K562 (cell line): Measurements from ENCODE around the gene ATOH8. TPM values are rescaled to one million over a fixed set of nuclear protein-coding genes. Genes with fewer than 3 reads are reported as not detected.
A peak's percentile ranks its signal among the peaks of the same experiment; 100 is the strongest.

Experiments used
- FOSL1 ChIP-seq: fragments of 200-800 bp; sonication (Bioruptor generic); conservative IDR thresholded peaks from 2 replicates; pipeline ENCODE4 v1.6.1; 2016; ENCODE audit warnings: missing genetic modification characterization, missing compliant biosample characterization
- HMGN3 ChIP-seq: IDR thresholded peaks from 2 replicates; pipeline ENCODE4 v1.6.1; 2011; ENCODE audit warnings: borderline replicate concordance, low read depth, mild to moderate bottlenecking, mixed read lengths, low read length; ENCODE audit not compliant: insufficient read length; ENCODE audit errors: extremely low read depth
- NFRKB ChIP-seq: fragments of 450-650 bp; IDR thresholded peaks from 2 replicates; pipeline ENCODE4 v1.6.1; 2016; ENCODE audit warnings: low read depth
- POLR2AphosphoS2 ChIP-seq: IDR thresholded peaks from 2 replicates; pipeline ENCODE4 v1.6.1; 2012; ENCODE audit warnings: low read length, improper control_type of control experiment
- ZFP30 ChIP-seq: fragments of 250-450 bp; sonication (Bioruptor Pico); IDR thresholded peaks from 2 replicates; pipeline ENCODE4 v1.8.0; 2022; ENCODE audit warnings: moderate library complexity, mild to moderate bottlenecking, inconsistent platforms, borderline replicate concordance
- polyA plus RNA-seq, 8 experiments: library from polyadenylated mRNA; depleted of rRNA in 4 of 8; stranded (reverse) in 5 of 8; unstranded in 3 of 8; fragments of >200 nt; fragmentation: Nextera tagmentation in 2 of 8; fragmentation: Illumina TruSeq in 1 of 8; extraction: Ambion mirVana in 2 of 8; extraction: Trizol in 1 of 8; gene quantifications; 2 replicates each; pipeline versions ENCODE4 v1.2.1 to v1.2.3, GENCODE V29; 2011 to 2014; ENCODE audit warnings: inconsistent platforms in 1 of 8, missing spikeins in 1 of 8
- total RNA-seq, 7 experiments: library from RNA; depleted of rRNA in 6 of 7; stranded (reverse); fragments of >200 nt in 6 of 7; fragmentation: Illumina TruSeq in 2 of 7; extraction: Trizol in 2 of 7; gene quantifications; 2 replicates each; pipeline versions ENCODE4 v1.2.1 to v1.2.3, GENCODE V29; 2011 to 2021; ENCODE audit warnings: low replicate concordance in 1 of 7
- TF ChIP-seq, protein P1 (sequence below), 2 experiments: fragments of 450-650 bp; IDR thresholded peaks; 2 replicates each; pipeline ENCODE4 v1.6.1; 2016
- TF ChIP-seq, protein P2 (sequence below): IDR thresholded peaks from 2 replicates; pipeline ENCODE4 v1.6.1; 2011; ENCODE audit warnings: borderline replicate concordance, low read depth, mild to moderate bottlenecking, moderate library complexity, low read length; ENCODE audit not compliant: insufficient read depth, poor library complexity, severe bottlenecking
- TF ChIP-seq, protein P3 (sequence below), 2 experiments: fragments of 450-650 bp in 1 of 2; sonication (generic) in 1 of 2; formaldehyde crosslinking in 1 of 2; IDR thresholded peaks in 1 of 2; conservative IDR thresholded peaks in 1 of 2; 2 replicates each; pipeline versions ENCODE4 v1.6.1 to v1.8.1; 2016 to 2023; ENCODE audit warnings: mild to moderate bottlenecking in 2 of 2, moderate library complexity in 2 of 2, inconsistent platforms in 1 of 2, missing genetic modification reagents in 1 of 2
- TF ChIP-seq, protein P4 (sequence below): fragments of 450-650 bp; IDR thresholded peaks from 2 replicates; pipeline ENCODE4 v1.7.1; 2018; ENCODE audit warnings: mild to moderate bottlenecking, low read depth; ENCODE audit not compliant: partially characterized antibody
- TF ChIP-seq, protein P5 (sequence below), 2 experiments: fragments of 450-650 bp; IDR thresholded peaks; 2 replicates each; pipeline ENCODE4 v1.6.1; 2016; ENCODE audit warnings: mild to moderate bottlenecking in 2 of 2, borderline replicate concordance in 1 of 2, low read depth in 1 of 2, moderate library complexity in 1 of 2

Gene ATOH8
- total and polyA plus RNA-seq, 9 of the 15 experiments (the other 6 are each of a cell fraction or from before 2014, with no cell fraction given): not detected

DNA sequence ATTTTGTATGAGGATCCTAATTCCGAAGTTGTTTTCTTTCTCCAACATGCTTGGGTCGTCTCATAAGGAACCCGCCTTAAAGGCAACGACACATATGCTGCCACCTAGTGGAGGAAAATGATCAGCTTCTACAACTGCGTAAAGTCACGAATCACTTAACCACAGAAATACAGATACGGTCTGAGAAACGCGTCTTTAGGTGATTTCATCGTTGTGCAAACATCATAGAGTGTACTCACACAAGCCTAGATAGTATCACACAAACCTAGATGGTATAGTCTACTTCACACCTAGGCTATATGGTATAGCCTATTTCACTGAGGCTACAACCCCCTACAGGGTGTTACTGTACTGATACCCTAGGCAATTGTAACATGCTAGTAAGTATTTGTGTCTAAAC, 46.5 kb upstream of the ATOH8 start (continued):
- TF ChIP-seq, protein P1, sequence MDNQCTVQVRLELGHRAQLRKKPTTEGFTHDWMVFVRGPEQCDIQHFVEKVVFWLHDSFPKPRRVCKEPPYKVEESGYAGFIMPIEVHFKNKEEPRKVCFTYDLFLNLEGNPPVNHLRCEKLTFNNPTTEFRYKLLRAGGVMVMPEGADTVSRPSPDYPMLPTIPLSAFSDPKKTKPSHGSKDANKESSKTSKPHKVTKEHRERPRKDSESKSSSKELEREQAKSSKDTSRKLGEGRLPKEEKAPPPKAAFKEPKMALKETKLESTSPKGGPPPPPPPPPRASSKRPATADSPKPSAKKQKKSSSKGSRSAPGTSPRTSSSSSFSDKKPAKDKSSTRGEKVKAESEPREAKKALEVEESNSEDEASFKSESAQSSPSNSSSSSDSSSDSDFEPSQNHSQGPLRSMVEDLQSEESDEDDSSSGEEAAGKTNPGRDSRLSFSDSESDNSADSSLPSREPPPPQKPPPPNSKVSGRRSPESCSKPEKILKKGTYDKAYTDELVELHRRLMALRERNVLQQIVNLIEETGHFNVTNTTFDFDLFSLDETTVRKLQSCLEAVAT (IDR thresholded peaks at IDR 0.05): peak in 1 of 2 experiments; percentile 71; a peak in 1 of 4 replicates
- TF ChIP-seq, protein P2, sequence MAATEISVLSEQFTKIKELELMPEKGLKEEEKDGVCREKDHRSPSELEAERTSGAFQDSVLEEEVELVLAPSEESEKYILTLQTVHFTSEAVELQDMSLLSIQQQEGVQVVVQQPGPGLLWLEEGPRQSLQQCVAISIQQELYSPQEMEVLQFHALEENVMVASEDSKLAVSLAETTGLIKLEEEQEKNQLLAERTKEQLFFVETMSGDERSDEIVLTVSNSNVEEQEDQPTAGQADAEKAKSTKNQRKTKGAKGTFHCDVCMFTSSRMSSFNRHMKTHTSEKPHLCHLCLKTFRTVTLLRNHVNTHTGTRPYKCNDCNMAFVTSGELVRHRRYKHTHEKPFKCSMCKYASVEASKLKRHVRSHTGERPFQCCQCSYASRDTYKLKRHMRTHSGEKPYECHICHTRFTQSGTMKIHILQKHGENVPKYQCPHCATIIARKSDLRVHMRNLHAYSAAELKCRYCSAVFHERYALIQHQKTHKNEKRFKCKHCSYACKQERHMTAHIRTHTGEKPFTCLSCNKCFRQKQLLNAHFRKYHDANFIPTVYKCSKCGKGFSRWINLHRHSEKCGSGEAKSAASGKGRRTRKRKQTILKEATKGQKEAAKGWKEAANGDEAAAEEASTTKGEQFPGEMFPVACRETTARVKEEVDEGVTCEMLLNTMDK: peak; percentile 27
- TF ChIP-seq, protein P3, sequence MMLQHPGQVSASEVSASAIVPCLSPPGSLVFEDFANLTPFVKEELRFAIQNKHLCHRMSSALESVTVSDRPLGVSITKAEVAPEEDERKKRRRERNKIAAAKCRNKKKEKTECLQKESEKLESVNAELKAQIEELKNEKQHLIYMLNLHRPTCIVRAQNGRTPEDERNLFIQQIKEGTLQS (IDR thresholded peaks at IDR 0.05): peak; percentile 63
- TF ChIP-seq, protein P3 (CRISPR knock-in tag; conservative IDR thresholded peaks at IDR 0.05): no peak
- TF ChIP-seq ZFP30 (CRISPR knock-in tag) (no peak), POLR2AphosphoS2 (no peak), NFRKB (no peak), FOSL1 (tag) (peak; percentile 55), HMGN3 (no peak)
- TF ChIP-seq, protein P4, sequence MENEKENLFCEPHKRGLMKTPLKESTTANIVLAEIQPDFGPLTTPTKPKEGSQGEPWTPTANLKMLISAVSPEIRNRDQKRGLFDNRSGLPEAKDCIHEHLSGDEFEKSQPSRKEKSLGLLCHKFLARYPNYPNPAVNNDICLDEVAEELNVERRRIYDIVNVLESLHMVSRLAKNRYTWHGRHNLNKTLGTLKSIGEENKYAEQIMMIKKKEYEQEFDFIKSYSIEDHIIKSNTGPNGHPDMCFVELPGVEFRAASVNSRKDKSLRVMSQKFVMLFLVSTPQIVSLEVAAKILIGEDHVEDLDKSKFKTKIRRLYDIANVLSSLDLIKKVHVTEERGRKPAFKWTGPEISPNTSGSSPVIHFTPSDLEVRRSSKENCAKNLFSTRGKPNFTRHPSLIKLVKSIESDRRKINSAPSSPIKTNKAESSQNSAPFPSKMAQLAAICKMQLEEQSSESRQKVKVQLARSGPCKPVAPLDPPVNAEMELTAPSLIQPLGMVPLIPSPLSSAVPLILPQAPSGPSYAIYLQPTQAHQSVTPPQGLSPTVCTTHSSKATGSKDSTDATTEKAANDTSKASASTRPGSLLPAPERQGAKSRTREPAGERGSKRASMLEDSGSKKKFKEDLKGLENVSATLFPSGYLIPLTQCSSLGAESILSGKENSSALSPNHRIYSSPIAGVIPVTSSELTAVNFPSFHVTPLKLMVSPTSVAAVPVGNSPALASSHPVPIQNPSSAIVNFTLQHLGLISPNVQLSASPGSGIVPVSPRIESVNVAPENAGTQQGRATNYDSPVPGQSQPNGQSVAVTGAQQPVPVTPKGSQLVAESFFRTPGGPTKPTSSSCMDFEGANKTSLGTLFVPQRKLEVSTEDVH: peak; percentile 39
- TF ChIP-seq, protein P5, sequence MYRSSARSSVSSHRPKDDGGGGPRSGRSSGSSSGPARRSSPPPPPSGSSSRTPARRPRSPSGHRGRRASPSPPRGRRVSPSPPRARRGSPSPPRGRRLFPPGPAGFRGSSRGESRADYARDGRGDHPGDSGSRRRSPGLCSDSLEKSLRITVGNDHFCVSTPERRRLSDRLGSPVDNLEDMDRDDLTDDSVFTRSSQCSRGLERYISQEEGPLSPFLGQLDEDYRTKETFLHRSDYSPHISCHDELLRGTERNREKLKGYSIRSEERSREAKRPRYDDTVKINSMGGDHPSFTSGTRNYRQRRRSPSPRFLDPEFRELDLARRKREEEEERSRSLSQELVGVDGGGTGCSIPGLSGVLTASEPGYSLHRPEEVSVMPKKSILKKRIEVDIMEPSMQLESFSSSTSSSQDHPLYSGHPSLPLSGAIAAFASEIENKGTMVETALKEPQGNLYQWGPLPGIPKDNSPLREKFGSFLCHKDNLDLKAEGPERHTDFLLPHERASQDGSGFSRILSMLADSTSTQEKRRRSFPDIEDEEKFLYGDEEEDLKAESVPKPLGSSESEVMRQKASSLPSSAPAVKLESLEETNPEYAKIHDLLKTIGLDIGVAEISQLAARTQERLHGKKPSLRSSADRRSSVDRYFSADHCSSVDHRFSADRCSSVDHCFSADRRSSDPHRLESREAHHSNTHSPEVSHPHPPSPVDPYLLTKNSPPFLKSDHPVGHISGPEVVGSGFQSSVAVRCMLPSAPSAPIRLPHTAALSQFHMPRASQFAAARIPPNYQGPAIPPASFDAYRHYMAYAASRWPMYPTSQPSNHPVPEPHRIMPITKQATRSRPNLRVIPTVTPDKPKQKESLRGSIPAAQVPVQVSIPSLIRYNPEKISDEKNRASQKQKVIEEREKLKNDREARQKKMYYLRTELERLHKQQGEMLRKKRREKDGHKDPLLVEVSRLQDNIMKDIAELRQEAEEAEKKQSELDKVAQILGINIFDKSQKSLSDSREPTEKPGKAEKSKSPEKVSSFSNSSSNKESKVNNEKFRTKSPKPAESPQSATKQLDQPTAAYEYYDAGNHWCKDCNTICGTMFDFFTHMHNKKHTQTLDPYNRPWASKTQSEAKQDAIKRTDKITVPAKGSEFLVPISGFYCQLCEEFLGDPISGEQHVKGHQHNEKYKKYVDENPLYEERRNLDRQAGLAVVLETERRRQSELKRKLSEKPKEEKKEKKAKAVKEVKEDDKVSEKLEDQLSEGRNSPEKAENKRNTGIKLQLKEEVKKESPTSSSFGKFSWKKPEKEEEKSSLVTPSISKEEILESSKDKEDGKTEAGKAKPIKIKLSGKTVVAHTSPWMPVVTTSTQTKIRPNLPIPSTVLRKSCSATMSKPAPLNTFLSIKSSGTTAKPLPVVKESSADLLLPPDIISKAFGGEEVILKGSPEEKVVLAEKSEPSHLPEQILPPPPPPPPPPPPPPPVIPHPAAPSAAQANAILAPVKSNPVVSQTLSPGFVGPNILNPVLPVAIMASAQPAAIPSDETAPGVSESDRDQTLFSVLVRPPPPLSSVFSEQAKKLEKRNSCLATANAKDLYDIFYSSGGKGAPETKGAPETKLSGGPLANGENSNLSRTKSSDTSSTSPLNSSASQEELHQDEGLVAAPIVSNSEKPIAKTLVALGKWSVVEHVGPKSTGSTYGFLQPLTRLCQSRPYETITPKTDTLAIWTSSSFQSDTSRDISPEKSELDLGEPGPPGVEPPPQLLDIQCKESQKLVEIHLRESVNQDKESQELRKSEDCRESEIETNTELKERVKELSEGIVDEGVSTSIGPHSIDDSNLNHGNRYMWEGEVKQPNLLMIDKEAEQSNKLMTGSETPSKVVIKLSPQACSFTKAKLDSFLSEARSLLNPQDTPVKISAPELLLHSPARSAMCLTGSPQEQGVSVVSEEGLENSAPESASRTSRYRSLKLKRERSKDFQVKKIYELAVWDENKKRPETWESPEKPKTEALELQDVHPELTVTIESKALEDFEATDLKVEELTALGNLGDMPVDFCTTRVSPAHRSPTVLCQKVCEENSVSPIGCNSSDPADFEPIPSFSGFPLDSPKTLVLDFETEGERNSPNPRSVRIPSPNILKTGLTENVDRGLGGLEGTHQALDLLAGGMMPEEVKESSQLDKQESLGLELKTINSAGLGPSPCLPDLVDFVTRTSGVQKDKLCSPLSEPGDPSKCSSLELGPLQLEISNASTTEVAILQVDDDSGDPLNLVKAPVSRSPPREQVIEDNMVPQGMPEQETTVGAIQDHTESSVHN (IDR thresholded peaks at IDR 0.05; ENCODE audit: borderline replicate concordance in 1 of 2, low read depth in 1 of 2): peak in 1 of 2 experiments; percentile 56; a peak in 2 of 4 replicates
